IPS-11a (cell line): ENCODE results near the gene INVS.
A peak's percentile ranks its signal among the peaks of the same experiment; 100 is the strongest.
"Not testable (repeated sequence)": the region's sequence is repeated elsewhere in the genome, so short reads cannot be mapped to it uniquely, and the experiment has no call there.

ENCODE experiments used
- H3K4me3 ChIP-seq: one replicate; pipeline ENCODE4 v1.5.1; 2013; ENCODE audit warnings: low read depth, low read length, control low read depth

Gene INVS

GRCh38 chr9:100082782-100083181 is 16.3 kb upstream of the INVS start:
- H3K4me3 ChIP-seq, result no peak overlapping the region

DNA sequence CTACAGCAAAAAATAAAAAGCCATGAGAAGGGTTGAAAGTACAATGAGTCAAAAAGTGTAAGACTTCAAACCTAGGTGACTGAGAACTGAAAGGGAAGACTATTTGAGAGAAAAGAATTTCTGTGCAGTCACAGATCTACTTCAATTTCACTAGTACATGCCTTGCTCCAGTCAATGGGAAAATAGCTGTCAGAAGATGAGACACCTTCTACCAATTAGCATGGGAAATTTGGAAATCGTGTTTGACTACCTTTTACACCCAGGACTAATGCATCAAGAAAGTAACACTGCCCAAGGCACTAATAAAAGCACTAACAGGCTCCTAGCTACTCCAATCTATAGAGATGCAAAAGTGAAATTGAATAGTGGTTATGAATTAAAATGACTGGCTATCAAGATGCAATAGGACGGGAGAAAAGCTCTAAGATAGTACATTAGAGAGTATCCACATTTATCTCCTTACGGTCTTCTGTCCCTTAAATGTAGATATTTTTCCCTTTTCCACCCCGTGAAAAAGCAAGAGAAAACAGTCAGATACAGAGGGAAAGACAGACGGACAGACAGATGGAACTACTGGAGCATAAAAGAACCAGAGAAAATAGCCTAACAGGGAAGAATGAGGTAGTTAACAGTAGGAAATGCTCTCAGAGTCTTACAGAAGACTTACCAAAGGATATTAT is 15.5 kb upstream of the INVS start:
- H3K4me3 ChIP-seq, result no peak overlapping the region

DNA sequence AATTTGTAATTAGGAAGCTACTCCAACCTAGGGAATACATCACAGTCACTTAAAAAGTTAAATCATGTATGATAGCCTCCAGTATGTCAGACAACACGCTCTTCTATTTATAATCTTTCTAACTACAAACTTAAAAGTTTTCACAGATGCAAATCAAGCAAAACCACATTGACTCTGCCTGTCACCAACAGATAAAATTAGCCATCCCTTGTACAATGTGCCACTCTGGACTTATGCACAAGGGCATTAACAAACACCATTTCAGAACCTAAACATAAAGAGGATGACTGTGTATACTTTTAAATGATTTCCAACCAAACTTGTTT is 15.0 kb upstream of the INVS start:
- no peak overlapping the region for H3K4me3 ChIP-seq

DNA sequence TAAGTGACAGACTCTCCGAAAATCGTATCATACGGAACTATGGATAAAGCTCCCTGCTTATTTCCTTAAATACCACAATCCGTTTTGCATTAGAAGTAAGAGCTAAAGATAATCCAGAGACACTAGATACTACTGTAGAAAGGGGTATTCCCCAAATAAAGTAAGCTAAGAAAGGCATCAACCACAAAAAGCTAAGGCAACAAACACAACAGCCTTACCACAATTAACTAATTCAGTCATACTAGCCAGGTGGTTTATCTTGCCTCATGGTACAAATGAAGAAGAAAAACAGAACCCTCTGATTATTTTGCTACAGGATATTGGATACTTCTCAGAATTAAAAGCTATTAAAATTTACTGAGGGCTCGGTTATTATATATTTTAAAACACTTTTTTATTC is 14.3 kb upstream of the INVS start:
- no peak overlapping the region for H3K4me3 ChIP-seq

- no peak overlapping the region for H3K4me3 ChIP-seq
Observed at GRCh38 chr9:100086097-100086635, 12.9 kb upstream of the INVS start.

DNA sequence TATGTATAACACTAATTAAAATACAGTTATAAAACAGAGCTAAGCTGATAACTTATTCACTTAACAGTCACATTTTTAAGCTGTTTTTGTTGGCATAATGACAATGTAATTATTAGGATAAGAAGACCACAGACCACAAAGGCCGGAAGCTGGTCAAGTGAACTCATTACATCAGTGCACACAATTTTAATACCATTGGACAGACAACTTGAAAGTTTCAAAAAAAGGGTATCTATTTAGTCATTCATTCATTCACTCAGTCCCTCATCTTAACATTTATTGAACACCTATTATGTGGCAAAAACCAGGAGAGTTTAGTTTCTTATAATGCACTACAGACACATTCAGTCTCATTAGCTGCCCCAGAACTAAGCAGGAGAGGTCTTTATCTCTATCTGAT is 11.8 kb upstream of the INVS start:
- H3K4me3 ChIP-seq, result no peak overlapping the region

GRCh38 chr9:100088202-100088601 is 10.8 kb upstream of the INVS start:
- H3K4me3 ChIP-seq, result no peak overlapping the region

GRCh38 chr9:100090880-100091279 is 8.2 kb upstream of the INVS start:
- H3K4me3 ChIP-seq, result no peak overlapping the region

DNA sequence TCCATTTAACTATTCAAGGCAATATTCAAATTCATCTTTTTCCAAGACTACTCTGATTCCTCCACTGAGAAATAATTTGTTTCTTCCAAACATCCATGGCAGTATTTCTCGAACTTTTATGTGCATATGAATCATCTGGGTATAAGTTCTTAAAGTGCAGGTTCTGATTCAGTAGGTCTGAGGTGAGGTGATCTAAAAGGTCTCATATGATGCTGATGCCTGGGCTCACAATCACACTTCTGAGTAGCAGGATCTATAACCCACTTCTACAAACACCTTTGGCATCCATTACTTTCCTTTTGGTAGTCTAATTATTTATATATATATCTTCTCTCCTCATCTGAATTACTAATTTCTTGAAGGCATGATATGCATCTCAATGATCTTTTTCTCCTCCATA is 7.4 kb upstream of the INVS start:
- no peak overlapping the region for H3K4me3 ChIP-seq

DNA sequence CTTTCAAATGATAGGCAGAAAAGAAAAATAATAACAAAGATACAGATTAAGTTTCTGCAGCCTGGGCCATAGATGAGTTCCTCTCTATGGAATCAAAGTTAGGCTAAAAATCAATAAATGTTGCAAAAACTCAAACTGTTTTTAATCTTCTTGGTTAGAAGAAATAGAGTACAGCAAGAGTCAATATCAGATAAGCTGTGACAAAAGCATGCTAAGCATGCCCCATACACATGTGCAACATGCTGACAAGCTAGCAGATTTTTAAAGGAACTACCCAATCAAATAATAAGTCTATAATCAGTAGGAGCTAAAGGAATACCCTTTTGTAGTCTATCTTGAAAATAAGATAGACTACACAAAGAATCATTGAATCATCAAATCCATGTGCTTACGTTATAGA is 7.0 kb upstream of the INVS start:
- H3K4me3 ChIP-seq, result no peak overlapping the region

- H3K4me3 ChIP-seq, result not testable (repeated sequence)
Observed at GRCh38 chr9:100094411-100094810, 4.6 kb upstream of the INVS start.

GRCh38 chr9:100096378-100096916 is 2.6 kb upstream of the INVS start:
- H3K4me3 ChIP-seq, result no peak overlapping the region

GRCh38 chr9:100098046-100098886 is 777 bp upstream of the INVS start:
- H3K4me3 ChIP-seq, result peak overlapping the region; percentile 97

DNA sequence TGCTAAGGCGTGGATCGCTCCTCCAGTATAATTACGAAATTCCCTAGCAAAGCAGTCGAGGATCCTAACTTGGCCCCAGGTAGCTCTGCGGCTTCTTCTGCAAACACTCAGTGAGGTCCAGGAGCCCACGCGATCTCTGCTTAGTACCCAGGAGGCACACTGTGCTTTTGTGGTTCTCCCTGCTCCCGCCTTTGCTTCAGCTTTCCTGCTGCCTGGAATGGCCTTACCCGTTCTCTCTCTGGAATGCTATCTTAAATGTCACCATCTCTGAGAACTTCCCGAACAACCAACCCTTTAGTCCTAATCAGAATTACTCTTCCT is 639 bp downstream of the INVS start:
- peak overlapping the region; percentile 69 for H3K4me3 ChIP-seq

DNA sequence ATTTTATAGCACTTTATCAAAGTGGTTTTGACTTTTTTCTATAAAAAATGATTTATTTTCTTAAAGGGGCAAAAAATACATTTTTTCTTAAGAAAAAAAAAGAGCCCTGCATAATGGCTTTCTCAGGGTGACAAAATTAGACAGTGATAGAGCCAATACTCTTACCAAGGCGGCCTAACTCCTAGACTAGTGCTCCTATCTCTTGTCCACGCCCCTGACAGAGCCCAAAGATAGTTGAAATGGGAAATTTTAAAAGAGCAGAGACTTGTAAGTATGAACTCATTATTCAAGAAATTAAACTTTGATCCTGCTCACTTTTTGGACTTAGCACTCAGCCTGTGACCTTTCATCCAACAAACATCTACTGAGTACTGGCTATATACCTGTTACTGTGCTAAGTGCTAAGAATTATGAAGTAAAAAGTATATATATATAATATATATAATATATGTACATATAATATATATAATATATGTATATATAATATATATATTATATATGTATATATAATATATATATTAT is 1.2 kb downstream of the INVS start:
- no peak overlapping the region for H3K4me3 ChIP-seq

- no peak overlapping the region for H3K4me3 ChIP-seq
Observed at GRCh38 chr9:100101608-100102007, 2.6 kb downstream of the INVS start.

- no peak overlapping the region for H3K4me3 ChIP-seq
Observed at GRCh38 chr9:100104314-100104713, 5.3 kb downstream of the INVS start.

DNA sequence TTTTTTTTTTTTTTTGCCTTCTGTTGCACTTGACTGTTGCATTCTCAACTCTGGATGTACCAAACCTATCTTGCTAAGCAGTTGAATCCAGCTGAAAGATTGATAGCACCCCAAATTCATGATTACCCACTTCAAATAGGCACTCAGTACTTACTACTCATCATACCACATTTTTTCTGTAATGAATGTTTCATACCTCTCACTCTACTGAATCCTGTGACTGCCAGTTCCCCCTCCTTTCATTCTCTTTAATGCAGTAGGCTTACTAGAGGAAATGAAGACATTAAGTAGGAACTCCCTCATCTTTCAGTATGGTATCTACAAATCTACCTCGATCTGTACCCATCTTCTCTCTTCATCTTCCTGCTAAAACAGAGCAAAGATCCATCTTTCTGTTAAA is 6.8 kb downstream of the INVS start:
- no peak overlapping the region for H3K4me3 ChIP-seq

GRCh38 chr9:100106616-100107015 is 7.6 kb downstream of the INVS start:
- no peak overlapping the region for H3K4me3 ChIP-seq

- H3K4me3 ChIP-seq, result no peak overlapping the region
Observed at GRCh38 chr9:100108559-100108958, 9.5 kb downstream of the INVS start.

DNA sequence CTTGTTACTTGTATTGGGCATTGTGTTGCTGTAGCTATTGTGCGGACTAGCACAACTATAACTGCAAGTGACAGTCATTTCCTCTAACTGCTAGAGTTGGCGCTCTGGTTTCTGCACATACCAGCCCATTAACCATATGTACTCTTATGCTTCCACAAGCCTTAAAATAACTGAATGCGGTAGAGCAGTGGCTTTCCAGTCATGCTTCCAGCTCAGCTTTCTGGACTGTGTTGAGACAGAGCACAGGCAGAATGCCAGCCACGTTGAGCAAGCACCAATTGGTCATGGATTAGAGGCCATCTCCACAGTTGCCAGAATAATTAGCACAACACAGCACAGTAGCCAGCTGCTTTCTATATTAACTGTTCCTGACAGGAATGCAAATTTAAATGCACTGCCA is 12.2 kb downstream of the INVS start:
- H3K4me3 ChIP-seq, result no peak overlapping the region
